Testis (tissue), 2 donors: Measurements from ENCODE around the gene NRIP1.

Experiments used
- POLR2A ChIP-seq: fragments of 450-650 bp; IDR thresholded peaks from one replicate; pipeline ENCODE4 v1.6.1; 2017; ENCODE audit warnings: antibody characterized with exemption, mild to moderate bottlenecking, moderate library complexity
- TF ChIP-seq, protein P1 (sequence below), 3 experiments: fragments of 450-650 bp in 2 of 3; fragments of 200-600 bp in 1 of 3; sonication (generic) in 1 of 3; IDR thresholded peaks; one replicate each; pipeline ENCODE4 v1.5.1; 2016 to 2019; ENCODE audit warnings: antibody characterized with exemption in 3 of 3, mild to moderate bottlenecking in 2 of 3, moderate library complexity in 1 of 3

DNA sequence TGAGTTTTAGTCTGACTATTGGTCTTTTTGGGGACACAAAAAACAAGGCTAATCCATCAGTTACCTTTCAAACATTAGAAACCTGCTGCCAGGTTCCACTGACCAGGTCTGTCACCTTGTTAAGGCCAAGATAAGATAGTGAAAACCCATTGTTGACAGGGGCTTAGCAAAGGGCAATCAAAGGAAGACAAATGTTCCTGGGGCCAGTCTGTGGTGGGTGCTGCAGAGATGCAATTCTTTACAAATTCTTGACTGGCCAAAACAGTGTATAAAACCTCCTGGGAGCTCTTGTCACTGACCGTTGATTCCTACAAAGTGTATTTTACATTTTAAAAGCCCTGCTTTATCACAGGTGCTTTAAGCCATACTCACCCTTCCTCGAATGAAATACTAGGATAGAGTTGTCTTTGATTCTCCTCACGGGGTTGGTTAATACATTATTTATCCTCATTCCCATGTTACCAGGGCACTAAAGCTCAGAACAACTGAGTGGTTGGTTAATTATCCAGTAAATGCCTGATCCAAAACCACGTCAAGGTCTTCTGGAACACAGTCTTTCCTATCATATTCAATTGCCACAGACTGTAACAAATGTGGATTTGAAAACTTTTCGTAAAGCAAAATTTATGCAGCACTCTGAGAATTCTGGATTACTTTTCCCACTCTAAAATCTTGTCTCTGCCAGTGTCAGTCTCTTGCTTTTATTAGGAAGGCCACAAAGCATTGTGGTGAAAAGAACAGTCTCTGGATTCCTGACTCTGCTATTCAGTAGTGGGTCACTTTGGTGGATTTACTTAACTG is 77.2 kb downstream of the NRIP1 start:
- TF ChIP-seq POLR2A = no peak
- TF ChIP-seq, protein P1, sequence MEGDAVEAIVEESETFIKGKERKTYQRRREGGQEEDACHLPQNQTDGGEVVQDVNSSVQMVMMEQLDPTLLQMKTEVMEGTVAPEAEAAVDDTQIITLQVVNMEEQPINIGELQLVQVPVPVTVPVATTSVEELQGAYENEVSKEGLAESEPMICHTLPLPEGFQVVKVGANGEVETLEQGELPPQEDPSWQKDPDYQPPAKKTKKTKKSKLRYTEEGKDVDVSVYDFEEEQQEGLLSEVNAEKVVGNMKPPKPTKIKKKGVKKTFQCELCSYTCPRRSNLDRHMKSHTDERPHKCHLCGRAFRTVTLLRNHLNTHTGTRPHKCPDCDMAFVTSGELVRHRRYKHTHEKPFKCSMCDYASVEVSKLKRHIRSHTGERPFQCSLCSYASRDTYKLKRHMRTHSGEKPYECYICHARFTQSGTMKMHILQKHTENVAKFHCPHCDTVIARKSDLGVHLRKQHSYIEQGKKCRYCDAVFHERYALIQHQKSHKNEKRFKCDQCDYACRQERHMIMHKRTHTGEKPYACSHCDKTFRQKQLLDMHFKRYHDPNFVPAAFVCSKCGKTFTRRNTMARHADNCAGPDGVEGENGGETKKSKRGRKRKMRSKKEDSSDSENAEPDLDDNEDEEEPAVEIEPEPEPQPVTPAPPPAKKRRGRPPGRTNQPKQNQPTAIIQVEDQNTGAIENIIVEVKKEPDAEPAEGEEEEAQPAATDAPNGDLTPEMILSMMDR (IDR thresholded peaks at IDR 0.05) = no peak
